GM19438 (cell line): ENCODE data around the gene ZNF512B.
A peak's percentile ranks its signal among the peaks of the same experiment; 100 is the strongest.
"Not testable (repeated sequence)": the region's sequence is repeated elsewhere in the genome, so short reads cannot be mapped to it uniquely, and the experiment has no call there.

ENCODE experiments used
- ATAC-seq: cut with Tn5 transposase; IDR thresholded peaks from one replicate; pipeline ENCODE4 v1.9.1; 2021; ENCODE audit warnings: low read depth; ENCODE audit not compliant: unreplicated experiment

The ZNF512B gene

DNA sequence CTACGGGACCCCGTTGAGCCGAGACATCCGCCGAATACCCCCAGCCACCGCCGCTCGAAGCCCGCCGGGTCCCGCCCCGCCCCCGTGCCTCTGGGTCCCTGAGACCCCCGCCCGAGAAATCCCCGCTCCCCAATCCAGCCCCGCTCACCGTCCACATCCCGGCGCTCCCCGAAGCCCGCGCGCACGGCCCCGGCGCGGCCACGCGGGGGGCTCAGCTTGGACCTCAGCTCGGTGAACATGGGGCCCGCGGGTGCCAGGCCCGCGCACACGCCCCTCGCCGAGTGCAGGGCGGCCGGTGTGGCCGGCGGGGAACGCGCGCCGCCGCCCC lies 9.5 kb upstream of the ZNF512B start:
- no peak for ATAC-seq

DNA sequence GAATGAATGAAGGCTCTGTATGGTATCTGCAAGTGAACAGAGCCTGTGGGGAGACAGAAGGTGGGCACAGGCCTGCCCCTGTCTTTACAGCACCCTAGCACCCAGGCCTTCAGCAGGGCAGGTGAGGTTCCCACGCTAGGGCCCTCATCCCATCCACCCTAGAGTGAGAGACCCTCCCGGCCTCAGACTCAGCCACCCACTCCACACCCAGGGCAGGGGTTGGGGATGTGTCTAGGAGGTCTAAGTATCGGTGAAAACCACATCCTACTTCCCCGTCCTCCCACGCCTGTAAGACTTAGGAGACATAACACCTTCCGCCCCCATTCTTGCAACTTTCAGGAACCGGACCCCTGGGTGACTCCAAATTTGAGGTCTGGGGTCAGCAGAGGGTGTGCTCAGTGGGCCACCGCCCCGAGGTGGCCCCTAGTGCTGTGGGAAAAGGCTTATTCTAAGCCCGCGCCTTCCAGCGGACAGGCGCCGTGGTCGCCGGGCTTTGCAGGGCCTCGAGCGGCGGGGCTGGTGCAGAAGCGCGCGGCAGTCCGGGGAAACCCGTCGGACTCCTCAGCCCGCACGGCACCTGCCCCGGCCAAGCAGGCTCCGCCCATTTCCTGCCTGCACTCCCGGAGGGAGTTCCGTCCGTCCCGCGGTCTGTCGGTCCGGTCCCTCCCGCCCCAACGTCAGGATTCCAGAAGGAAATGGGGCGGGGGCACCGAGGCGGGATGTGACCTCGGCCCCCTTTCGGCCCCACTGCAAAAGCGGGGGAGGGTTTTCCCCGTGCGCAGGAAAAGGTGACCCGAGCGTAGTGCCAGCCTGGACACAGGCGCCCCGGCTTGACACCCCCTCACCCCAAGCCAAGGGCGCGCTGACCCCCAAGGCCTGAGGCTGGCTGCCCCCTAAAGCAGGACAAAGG lies 8.8 kb upstream of the ZNF512B start:
- peak; percentile 45 for ATAC-seq

DNA sequence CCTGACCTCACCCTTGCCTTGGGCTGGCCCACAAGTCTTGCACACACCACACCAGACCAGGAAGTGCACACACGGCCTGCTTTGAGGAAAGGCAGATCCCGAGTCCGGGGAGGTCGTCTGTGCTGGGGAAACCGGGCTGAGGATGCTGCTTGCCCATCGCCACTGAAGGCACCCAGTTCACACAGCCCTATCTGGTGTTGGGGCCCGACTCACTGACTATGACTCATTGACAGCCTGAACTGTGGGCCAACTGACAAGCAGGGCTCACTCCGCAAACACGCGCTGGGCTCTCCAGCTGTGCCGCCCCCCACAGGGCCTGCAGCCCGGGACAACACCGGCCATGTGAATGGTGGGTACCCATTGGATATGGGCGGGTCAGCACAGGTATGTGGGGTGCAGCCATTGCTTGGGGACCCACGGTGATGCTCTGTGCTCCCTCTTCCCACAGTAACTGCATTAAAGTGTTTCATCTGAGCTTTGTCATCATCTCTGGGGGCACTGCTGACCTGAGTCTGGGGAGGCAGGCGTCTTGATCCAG lies 8.1 kb upstream of the ZNF512B start:
- ATAC-seq, result no peak

DNA sequence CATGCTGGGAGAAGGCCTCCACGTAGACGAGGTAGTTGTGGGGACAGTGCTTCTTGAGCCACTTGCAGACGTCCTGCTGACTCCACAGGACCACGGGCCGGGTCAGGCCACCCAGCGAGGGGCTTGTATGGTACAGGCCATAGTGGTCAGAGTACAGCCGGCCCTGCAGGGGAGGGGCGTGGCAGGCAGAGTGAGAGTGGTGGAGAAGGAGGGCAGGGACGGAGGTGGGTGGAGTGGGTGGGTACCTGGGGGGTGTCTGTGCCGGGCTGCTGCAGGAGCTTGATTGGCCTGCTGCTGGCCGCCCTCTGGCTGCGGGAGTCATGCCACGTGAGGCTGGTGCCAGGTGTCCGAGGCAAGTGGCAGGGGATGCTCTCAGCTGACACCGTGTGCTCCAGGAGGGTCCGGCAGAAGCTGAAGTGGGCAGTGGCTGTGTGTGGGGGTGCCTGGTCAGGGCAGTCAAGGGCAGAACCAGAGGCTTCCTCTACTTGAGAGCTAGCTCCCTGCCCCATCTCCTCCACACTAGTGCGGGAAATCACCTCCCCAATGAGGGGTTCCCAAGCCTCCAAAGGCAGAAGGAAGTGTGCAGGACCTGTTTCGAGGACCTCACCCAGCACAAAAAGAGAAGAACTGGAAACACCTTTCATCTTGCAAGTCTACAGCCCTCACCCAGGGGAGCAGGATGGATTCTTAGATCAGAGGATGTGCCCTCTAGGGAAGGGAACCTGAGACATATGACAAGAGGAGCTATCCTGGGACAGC lies 7.4 kb upstream of the ZNF512B start:
- ATAC-seq, result no peak

DNA sequence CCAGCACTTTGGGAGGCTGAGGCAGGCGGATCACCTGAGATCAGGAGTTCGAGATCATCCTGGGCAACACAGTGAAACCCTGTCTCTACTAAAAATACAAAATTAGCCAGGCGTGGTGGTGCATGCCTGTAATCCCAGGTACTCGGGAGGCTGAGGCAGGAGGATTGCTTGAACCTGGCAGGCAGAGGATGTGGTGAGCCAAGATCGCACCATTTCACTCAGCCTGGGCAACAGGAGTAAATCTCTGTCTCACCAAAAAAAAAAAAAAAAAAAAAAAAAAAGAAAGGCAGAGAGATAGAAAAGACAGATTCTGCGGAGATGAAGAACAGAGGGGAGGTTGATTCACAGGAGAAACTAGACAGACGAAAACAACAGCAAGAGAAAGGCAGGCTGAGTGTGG lies 6.8 kb upstream of the ZNF512B start:
- ATAC-seq, result not testable (repeated sequence)

DNA sequence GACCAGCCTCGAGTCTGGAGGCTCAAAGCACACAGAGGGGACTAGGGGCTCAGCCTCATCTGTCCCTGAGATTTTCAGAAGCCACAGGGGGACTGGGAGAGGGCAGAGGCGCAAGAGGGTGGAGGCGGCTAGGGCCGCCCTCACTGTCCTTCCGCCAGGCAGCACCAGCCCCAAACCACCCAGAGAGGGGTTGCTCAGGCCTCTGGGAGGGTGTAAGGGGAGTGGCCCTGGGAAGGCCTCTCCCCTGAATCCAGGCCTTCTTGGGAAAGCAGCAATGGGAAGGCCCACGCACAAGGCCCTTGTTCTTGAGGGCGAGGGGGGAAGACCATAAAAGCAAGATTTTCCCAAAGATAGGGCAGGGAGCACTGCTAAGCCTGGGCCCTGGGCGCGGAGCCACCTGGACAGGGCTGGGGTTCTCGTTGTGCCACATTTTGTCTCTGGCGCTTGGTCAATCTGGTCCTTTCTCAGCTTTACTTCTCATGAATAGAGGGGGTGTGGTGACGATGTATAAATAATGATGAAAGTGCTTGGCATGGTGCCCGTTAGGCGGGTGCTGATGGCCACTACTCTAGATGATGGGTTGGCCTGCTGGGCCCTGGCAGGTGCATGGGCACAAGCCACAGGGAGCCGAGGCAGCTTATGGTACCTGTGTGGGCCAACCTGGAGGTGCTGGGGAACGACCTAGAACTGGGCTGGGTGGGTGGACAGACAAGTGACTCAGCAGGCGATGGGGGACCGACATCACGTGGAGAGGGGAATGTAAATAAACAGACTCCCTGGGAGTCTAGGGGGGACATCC lies 4.9 kb upstream of the ZNF512B start:
- ATAC-seq, result no peak

DNA sequence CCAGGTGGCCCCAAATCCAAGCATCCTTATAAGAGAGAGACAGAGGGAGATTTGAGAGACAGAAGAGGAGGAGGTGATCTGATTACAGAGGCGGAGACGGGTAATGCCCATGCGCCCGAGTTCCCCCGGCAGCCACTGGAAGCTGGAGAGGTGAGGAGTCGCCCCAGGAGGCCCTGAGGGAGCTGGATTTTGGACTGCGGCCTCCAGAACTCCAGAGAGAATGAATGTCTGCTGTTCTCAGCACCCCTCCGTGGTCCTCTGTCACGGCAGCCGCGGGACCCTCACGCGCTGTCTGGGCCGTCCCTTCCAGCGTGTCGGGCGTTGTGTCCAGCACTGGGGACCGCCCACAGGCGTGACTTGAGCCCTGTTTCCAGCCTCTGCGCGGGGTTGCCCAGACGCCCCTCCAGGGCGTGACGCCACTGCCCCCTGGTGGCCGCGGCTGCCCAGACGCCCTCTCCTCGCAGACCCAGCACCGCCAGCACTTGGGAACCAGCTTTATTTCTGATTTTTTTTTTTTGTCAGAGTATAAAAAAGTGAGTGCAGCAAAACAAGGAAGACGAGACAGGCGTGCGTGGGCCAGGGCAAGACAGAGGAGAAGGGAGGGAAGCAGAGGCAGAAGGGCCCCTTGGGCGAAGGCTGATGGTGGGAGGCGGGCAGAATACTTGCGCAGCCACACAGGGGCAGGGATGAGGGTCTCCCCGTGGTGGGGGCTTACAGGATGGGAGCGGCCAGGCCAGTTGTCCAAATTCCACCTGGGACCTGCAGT lies 4.1 kb upstream of the ZNF512B start:
- ATAC-seq, result no peak

DNA sequence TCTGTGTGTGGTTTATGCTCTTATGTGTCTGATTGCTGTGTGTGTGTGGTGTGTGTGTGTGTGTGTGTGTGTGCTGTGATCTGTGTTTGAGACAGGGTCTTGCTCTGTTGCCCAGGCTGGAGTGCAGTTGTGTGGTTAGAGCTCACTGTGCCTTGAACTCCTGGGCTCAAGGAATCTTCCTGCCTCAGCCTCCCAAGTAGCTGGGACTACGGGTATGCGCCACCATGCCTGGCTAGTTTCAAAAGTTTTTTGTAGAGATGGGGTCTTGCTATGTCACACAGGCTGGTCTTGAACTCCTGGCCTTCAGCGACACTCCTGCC lies 3.4 kb upstream of the ZNF512B start:
- ATAC-seq, result no peak

DNA sequence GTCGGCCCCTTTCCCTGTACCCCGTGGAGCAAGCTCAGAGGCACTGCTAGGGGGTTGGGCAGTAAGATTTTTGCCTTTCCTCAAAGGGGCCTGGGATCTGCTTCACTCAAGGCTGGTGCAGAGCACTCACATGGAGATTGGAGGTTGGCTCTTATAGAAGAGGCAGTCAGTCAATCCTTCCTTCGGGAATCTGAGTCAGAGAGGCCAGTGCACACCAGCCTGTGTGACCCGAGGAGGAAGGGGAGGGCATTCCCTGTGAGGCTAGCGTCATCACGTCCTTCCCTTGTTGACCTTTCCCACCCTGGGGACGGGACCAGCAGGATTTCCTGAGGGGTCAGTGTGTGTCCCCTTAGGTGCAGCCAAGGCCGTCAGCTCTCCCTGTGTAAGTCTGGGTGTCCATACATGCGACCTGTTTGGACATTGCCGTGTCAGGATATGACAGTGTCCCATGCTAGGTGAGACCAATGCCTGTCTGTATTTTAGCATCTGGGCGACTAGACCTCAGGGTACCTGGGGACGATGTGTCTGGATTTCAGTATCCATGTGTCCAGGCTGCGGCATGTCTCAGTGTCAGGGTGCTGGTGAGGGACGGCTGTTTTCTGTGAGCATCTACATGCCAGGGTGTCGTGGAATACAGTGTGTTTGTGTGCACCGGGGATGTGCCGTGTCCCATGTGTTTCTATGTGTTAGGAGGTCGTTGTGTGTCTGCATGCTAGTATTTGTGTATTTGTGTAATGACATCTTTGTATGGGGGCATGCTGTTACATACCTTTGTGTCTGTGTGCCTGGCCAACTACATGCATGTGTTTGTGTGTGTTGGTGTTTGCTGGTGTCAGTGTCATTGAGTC lies 2.8 kb upstream of the ZNF512B start:
- ATAC-seq, result no peak

DNA sequence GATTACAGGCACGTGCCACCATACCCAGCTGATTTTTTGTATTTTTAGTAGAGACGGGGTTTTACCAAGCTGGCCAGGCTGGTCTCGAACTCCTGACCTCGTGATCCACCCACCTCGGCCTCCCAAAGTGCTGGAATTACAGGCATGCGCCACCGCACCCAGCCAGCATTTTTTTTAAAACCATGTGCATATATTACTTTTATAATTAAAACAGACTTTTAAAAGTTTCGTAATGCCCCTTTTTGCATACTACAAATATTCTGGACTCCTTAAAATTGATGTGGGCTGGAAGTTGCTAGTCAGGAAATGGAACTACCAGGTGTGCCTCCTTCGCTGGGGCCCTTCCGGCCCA lies 2.2 kb upstream of the ZNF512B start:
- ATAC-seq, result not testable (repeated sequence)

DNA sequence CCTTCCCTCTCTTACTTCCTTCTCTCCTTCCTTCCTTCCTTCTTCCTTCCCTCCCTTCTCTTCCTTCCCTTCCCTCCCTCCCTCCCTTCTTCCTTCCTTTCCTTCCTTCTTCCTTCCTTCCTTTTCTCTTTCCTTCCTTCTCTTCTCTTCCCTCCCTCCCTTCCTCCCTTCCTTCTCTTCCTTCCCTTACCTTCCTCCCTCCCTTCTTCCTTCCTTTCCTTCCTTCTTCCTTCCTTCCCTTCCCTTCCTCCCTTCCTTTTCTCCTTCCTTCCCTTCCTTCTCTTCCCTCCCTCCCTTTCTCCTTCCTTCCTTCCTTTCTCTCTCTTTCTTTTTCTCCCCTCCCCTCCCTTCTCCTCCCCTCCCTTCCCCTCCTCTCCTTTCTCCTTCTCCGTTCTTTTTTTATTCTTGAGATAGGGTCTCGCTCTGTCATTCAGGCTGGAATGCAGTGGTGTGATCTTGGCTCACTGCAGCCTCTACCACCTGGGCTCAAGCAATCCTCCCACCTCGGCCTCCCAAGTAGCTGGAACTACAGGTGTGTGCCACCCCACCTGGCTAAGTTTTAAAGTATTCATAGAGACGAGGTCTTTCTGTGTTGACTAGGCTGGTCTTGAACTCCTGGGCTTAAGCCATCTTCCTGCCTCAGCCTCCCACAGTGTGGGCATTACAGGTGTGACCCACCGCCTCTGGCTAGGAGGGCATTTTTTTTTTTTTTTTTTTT lies 1.1 kb upstream of the ZNF512B start:
- no peak for ATAC-seq

DNA sequence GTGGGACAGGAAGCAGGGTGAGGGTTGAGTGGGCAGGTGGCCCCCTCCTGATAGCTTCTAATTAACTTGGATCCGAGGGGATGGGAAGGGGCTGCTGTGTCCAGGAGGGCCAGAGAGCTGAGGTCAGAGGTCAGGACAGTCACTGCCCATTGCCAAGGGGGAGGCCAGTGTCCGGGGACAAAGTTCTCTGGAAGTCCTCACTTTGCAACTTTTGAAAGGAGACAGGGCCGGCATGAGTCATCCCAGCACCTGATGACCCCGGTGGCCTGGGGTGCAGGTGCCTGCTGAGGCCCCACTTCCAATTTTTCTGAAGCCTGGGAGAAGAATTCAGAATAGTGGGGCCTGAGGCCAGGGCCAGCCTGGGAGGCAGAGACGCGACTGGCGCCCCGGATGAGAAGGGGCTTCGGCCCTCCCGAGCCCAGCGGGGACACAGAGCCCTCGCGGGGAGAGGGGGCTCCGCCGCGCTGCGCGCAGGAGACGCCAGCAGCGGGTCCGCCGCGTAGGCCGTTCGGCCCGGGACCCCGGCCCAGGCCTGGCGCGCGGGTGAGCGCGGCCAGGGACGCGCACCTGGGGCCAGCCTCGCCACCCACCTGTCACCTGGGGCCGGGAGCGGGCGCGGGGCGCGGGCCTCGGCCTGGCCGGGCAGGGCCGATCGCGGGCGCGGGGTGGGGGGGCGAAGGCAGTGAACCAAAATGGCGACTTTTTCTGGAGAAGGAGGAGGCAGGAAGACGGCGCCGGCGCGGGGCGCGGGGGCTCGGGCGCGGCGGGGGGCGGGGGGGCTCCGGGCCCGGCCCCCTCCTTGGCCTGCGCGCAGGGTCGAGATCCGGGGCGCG lies 586 bp downstream of the ZNF512B start:
- ATAC-seq, result no peak

DNA sequence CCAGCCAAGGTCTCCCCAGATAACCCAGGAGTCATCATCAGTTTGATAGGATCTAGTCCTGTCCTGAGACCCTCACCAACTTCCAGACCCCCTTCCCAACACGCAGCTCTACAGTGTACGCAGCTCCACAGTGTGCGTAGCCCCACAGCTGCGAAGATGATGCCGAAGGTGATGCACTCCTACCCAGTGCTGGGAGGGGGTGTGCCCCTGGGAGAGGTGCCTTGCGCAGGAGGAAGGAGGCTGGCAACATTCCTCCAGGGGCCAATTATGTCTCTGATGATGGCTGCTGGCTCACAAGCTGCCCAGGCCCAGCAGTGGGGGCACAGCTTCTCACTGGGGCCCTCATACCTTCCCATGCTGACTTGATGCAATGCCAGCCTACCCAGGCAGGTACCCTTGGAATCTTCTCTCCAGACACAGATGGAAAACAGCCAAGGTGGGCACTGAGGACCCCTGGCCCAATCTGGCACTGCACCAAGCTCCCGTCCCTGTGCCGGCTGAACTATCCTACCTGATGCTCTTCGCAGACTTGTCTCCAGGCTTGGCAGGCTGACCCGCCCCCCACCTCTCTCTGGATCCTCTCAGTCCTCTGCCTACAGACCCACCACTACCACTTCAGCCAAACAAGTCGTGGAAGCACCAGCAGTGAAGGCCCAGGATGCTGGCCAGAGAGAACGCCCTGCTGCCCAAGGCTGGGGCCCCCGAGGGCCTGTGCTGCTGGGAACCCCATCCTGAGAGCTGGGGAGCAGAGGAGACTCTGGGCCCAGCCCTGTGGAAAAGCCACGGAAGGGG lies 1.4 kb downstream of the ZNF512B start:
- ATAC-seq, result no peak

DNA sequence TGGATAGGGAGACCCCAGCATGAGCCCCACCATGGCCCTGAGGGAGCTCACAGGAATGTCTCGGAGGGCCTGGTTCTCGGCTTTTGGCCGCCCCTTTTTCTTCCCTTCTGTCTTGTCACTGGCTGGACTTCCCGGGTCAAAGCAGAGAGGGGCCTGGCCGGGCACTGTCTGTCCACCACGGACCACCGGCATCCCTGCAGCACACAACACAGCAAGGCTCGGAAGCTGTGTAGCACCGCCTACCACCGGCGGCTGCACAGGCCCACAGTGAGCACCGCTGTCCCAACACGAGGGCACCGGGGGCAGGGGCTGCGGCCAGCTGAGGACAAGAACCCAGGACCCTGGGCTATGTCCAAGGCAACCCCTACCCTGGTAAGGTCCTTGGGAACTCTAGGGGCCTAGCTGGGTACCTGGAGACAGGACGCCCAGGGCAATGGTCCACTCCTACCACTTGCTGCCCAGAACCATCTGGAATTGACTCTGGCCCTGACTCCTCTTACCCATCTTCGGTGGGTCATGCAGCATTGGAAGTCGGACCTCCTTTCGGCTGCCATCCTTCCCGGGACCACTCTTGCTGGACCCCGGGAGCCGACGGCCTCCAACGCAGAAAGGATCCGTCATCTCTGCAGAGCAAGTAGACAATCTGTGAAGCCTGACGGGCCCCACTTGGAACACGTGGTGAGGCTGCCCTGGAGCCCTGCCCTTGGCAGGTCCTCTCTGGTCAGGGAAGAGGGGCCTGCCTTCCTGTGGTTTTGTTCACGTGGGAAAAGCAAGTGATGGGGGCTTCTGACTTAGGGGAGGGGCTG lies 2.2 kb downstream of the ZNF512B start:
- ATAC-seq, result no peak

DNA sequence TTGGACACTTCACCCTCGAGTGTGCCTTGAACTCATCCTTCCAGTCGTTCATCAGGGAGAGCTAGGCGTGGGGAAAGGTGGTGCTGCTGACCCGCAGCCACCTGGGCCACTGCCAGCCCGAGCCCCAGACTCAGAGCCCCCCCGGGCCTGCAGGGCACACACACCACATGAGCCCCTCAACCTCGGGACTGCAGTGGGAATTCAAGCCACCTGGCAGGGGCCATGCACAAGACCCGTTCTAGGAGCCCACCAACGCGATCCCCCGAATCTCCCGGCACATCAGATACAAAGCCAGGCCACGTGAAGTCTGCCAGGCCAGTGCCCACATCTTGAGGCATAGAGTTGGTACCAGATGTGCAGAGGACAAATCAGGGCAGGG lies 2.8 kb downstream of the ZNF512B start:
- ATAC-seq, result no peak

DNA sequence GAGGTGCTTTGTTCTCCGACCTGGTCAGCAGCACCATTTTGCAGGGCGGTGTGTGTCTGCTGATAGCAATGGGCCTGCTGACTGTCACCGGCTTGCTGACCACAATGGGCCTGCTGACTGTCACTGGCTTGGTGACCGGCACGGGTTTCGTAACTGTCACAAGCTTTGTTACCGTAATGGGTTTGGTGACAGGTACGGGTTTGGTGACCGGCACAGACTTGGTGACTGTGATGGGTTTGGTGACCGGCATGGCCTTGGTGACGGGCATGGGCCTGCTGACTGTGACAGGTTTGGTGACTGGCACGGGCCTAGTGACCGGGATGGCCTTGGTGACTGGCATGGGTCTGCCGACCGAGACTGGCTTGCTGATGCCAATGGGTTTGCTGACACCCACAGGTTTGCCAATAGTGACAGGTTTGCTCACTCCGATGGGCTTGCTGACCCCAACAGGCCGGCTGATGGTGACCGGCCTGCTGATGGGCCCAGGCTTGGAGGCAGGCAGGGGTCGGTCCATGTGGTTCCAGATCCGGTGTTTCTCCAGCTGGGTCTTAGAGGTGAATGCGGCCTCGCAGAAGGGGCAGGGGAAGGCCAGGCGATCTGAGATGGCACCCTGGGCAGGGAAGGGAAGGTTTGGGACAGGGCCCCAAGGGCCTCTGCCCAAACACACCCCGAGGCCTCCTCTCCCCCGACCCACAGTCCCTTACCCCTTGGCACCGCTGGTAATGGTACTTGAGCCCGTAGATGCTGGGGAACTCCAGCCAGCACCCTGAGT lies 3.4 kb downstream of the ZNF512B start:
- no peak for ATAC-seq
